GM11168 (cell line): ENCODE results near the gene TIGD1.

Experiments
- in situ Hi-C: fragments of 300-500 bp; cut with MboI; formaldehyde crosslinking; loops from one replicate; pipeline ENCODE4 v1.12.0; 2022; ENCODE audit warnings: low sequenced_read_pairs; ENCODE audit not compliant: unreplicated experiment

Gene TIGD1

DNA sequence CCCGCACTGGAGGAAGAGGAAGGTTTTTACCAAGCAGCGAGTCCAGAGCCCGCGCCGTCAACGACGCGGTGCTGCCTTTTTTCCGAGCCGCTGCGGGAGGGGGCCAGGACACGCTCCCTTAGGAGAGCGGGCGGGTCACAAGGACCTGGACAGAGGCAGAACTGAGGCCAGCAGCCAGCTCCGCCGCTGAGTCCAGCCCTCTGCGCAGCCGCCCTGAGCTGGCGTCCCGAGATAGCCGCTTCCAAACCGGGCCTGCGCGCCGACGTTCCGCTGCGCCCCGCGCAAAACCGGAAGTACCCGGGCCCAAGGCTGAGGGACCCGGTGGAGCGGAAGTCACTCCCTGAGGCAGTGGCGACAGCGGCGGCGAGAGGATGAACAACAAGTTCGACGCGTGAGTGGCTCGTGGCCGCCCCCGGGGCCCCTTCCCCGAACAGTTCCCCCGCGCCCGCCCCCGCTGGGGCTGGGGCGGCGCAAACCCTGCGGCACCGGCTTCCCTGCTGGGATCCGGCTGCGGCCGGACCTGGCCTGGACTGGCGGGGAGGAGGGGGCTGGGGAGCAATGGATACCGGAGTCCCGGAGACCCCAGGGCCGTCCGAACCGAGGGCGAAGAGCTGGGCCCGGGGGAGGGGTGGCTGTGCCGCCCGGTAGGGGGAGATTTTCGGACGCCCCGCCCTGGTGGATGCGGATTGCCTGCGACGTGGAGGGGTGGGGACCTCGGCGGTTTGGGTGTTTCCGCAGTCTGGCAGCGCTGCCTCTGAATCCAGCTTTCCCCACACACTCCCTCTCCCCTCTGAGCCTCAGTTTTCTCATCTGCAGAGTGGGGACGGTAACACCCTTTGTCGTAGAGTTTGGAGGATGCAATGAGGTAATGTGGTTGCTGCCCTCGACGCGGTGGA, at the start of gene TIGD1, which contains the start of gene EIF4E2:
Gene TIGD1, minus strand, starts transcription at position 204 of the 896 bp plus-strand sequence. CDS start 675 bp downstream, outside the sequence.
Gene EIF4E2, plus strand, starts transcription at position 336 of the 896 bp plus-strand sequence. Its CDS starts 36 bp downstream, at position 372.
- in situ Hi-C loops: no loop called here

DNA sequence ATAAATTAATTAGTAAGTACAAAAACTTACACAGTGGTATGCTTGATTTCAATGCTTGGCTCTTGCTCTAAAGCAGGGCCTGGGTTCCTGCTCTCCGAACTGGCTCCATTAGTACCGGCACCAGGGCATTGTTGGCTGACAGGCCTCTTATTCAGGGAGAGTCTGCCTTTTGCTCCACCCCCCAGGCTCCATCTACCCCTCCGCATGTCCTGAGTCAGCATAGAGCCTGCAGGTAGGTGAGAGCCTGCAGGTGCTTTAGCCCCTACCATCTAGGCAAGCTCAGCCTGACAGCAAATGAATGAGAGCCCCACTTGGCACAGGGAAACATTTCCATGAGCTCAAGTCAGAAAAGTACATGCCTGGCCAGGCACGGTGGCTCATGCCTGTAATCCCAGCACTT, 47.9 kb upstream of the TIGD1 start:
- in situ Hi-C loops: no loop called here

DNA sequence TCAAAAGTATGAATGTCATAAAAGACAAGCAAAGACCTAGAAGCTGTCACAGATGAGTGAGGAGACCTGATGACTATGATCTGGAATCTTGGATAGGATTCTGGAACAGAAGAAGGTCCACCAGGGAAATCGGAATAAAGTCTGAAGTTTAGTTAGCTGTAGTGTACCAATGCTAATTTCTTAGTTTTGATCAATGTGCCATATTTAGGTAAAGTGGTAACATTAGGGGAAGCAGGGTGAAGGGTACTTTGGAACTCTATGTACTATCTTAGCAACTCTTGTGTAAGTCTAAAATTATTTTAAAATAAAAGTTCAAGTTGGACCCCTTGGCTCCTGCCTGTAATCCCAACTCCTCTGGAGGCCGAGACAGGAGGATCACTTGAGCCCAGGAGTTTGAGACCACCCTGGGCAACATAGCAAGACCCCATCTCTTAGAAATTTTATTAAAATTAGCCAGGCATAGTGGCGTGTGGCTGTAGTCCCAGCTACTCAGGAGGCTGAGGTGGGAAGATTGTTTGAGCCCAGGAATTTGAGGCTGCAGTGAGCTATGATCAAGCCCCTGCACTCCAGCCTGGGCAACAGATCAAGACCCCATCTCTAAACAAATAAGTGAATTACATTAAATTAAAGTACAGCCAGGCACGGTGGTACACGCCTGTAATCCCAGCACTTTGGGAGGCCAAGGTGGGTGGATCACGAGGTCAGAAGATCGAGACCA, 47.2 kb upstream of the TIGD1 start:
- in situ Hi-C loops: no loop called here

DNA sequence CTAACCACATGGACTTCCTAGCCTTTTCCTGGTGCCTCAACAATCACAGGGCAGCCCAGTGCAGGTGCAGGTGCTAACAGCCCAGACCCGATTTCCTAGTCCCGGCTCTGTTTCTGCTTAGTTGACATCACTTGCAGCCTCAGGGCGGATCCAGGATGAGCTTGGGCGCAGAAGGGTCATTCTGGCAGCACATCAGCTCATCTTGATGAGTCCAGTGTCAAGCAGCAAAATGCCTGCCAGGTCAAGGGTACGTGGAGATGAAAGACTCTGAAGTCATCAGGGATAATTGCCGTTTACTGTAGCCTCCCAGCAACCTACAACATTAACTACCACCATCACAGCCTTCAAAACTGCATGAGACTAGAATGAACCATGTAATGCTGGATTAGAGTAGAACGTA, 43.6 kb upstream of the TIGD1 start:
- in situ Hi-C loops: no loop called here

DNA sequence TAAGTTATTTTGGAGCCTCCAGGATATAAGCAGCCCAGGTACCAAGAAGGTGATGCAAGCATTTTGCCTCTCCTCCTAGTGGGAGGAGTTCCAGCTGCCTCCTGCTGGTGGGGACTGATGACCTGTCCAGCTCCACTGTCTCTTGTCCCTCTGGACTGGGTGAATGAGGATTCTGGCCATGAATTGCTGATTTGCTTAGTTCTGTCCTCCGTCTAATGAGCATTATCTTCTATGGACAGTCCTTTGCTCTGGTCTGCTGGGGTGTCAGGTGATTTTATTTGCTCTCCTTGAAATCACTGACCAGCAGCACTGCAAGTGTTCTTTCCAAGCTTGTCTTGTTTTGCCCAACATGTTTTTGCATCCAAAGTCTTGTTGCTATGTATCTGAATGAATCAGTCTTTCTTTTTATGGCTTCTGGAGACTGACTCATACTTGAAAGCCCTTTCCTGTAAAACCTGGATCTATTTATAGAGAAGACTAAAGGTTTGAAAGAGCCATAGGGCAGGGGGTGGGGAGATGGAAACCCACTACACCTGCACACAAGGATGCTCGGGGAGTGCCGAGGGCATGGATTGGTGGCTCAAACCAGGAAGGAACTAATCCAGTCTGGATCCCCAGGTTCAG, 42.5 kb upstream of the TIGD1 start:
- in situ Hi-C loops: no loop called here

DNA sequence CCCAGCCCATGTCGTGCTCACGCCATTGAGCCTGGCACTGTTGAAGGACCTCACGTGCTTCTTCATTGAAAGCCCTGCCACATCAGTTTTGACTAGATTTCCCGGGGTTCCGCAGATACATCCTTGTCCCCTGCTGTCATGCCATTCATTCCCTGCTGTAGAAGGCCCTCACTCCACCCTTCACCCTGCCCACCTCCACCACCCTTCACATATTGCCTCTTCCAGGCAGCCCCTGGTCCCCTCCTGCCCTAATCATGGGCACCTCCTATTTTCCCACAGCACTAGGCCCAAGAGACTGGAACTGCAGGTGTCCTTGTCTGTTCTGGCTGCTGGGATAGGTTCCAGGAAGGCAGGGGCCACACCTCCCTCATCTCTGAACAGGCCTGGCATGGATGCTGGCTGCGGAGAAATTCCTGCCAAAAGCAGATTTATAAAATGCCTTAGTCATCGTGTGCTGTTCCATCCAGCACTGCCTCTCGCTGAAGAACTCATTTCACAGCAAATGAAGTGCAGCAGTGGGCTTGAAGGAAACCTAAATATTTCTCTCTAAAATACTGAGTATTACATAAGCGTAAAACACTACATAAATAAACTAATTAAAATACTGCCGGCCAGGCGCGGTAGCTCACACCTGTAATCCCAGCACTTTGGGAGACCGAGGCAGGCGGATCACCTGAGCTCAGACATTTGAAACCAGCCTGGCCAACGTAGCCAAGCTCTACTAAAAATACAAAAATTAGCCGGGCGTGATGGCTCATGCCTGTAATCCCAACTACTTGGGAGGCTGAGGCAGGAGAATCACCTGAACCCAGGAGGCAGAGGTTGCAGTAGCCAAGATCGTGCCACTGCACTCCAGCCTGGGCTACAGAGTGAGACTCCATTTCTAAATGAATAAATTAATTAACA, 38.6 kb upstream of the TIGD1 start:
- in situ Hi-C loops: no loop called here

DNA sequence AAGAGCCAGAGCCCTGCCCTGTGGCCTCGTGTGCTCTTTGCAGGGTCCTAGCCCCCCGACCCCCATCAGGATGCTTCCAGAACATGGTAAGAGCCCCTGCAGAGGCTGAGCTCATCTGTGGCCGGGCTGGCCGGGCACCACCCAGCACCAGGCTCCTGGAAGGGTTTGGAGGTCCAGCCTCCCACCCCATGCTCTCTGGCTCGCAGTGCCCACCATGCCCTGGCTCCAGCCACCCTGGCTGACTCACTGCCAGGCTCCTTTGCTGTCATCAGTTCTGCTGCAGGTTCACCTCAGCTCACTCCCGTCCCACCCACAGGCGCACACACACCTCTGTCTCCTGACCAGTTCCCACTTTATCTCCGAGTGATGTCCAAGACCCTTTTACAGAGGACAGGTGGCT, 37.7 kb upstream of the TIGD1 start:
- in situ Hi-C loops: no loop called here

DNA sequence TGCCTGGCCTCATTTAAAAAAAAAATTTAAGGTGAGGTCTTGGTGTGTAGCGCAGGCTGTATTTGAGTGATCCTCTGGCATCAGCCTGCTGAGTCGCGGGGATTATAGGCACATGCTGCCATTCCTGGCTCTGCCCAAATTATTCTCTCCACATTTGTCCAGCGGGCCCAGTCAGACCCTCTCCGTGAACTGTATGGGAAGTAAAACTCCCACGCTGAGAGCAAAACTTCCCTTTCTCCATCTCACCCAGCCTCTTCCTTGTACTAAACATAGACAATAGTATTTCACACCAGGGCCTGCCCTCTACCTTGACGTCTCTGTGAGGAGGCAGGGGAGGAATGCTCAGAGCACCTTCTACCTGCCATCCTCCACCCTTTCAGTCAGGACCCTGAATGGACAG, 37.2 kb upstream of the TIGD1 start:
- in situ Hi-C loops: no loop called here

DNA sequence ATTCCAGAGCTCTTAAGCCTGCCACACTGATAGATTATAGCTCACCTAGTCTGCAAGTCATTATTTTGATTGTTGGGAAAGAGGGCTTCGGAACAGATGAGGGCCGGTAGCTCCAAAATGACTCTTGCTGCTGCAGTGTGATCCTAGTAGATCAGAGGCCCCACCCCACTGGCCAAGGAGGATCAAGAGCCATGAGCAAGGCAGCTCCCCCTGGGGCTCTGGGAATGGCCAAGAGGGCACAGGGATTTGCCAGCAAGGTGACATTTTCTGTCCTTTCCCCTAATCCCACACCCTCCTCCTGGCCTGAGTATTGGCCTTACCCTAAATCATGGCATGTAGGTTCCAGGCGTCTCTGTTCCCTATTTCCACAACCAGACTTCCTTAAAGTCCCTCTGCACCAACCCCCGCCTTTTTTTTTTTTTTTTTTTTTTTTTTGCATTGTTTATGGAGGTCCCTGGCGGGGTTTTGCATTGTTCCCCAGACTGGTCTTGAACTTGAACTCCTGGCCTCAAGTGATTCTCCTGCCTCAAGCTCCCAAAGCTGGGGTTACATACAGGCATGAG, 36.7 kb upstream of the TIGD1 start:
- in situ Hi-C loops: no loop called here

DNA sequence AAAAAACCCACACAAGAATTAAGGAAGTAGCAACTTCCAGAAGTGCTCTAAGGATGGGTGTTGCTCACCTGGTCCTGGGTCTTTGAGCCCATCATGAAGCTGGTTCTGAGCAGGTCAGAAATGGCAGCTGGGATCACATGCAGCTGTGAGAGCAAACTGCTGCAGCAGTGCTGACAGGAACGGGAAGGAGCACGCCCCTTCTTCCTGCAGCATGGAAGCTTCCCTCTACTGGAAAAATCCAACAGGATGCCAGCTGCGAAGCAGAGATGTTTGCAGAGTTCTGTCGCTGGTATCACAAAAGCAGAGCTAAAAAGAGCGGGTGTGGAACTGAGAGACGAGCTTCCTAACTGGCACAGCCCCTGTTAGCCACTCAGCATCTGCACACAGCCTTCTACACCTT, 33.9 kb upstream of the TIGD1 start:
- in situ Hi-C loops: no loop called here

DNA sequence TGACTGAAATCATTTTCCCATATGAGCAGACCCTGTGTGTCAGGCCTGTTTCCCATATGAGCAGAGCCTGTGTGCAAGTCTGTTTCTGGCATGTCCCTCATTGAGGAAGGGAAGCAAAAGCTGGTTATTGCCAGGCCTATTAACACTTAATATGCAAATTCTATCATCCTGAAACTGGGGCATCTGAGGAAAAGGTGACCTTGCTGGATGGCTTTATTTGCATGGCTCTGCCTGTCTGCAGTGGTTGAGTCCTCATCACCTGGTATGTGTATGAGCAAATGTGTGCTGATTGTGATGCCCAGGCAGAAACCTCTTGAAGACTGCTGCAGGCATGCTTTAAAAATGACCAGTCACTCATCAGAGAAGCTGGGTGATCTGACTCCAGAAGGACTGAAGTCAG, 31.4 kb upstream of the TIGD1 start:
- in situ Hi-C loops: no loop called here

DNA sequence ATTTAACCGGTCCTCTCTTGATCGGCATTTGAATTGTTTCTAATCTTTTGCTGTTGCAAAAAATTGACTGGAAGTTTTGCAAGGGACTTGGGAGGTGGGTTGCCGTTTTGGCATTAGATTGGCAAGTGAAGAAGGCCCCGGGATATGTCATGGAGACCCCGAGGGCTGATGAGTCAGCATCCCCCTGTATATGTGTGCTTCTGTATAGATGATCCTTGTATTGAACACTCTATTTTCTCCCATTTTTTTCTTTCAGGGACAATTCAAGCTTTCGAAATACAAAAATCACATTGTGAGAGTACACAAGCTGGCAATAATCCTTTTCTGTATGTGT, 30.3 kb upstream of the TIGD1 start:
- in situ Hi-C loops: no loop called here

DNA sequence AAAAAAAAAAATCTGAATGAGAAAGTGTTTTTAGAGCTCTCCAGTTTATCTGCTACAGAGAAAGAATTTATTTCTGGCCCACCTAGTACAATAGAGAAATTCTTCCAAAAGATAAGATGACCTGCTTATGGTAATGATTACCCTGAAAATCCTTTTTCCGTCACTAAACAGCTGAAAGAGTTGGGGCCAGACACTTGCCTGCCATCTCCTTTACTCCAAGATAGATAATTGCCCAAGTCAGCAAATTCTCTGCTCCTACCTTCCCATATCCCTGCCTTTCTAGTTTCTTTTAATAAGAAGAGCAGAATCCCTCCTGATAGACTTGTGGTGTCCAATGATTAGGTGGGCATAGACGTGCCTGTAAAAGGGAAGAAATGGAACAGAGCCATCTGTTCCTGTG, 28.3 kb upstream of the TIGD1 start:
- in situ Hi-C loops: no loop called here

DNA sequence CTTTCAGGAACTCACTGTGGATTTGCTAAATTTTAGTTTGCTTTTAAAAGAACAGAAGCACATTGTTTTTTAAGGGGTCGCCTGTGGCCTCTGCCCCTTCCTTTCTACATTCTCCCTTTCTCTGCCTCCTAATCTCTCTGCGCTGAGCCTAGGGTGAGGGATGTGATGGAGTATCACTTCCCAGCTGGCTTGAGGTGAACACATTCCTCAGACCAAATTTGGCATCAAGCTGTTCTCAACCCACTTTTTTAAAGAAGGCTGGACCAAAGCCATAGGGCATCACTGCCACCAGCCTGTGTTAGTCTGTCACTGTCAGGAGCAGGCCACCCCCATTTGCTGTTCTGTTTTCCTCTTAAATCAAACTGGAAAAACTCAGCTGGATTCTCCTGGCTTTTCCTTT, 27.5 kb upstream of the TIGD1 start:
- in situ Hi-C loops: no loop called here

DNA sequence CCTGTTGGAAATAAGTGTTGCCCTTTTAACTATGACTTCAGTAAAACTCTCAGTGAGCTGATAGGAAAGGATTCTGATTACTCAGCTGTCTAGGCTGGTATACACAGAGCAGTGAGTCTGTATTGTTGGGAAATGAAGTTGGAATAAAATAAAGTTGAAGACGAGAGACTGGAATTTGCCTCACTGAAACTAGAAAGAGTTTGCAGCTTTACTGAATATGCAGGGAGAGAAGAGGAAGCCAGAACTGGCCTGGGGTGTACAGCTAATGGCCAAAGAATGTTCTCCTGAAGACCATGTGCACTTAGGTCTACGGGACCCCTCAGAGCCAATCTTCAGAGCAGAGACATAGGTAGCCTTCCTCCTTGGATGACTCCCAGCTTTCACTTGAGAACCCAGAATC, 26.6 kb upstream of the TIGD1 start:
- in situ Hi-C loops: no loop called here

DNA sequence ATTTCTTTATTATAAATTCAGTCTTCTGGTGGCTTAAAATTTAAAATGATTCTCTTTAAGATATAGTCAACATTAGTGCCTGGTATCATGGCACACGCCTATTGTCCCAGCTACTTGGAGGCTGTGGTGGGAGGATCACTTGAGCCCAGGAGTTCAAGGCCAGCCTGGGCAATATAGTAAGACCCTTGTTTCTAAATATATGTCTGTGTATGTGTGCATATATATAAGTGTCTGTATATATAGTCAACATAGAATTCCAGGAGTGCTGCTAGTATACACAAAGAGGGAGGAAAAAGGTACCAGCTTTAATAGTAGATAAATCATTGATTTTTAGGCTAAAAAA, 25.0 kb upstream of the TIGD1 start:
- in situ Hi-C loops: no loop called here

DNA sequence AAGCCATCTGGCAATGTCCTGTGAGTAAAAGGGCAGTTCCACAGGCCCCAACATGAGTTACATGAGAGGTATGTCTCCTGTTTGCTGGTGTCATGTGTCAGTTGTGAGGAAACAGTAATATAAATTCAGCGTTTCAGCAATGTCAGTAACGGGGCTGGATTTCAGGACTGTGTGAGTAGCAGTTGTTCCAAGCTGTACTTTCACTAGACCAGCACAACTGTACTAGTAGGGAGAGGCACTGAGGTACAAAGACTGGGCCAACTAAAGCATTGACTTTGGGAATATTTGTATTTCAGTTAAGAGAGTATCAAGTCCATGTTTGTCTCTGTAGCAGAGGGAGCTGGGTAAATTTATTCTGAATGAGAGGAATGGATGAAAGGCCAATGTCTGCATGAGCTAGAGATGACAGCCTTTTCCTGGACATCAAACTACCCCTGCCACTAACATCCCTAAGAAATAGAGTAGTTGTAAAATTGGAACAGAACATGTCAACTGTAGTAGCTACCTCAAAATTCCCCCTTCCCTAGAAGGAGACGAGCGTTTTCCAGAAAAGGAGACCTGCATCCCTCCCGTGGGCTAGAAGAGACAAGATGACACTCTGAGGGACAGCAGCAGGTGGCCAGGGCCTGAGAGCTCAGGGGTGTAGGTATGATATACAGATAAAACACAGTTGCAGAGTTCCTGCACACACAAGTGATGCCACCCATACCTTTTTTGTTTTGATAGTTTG, 24.5 kb upstream of the TIGD1 start:
- in situ Hi-C loops: no loop called here

DNA sequence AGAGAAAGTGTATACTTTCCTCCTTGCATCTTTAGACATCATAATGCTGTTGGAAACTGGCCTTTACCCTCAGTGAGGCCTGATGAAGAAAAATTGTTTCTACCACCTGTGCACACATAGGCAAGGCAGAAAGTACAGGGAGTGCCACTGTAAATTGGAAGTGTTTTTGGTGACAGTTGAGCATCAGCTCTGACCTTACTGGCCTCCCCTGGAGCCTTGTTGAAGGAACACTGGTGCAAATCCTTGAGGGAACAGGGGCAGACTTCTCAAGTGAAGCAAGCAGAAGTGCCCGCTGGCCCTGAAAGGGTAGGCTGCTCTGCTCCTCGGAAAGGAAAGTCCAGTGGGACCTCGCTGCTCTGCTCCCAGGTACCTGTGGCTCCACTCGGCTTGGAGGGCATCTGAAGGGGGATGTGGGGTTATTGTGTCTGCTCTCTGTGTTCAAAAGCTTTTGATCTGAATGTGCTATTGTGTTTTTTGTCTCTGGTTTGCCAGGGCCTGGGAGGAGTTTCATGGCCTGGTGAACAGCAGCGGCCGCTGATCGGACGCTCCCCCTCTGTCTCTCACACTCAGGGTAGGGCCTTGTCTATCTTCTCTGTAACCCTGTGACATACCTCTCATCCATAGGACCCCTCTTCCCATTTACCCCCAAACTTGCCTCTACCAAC, 23.5 kb upstream of the TIGD1 start:
- in situ Hi-C loops: no loop called here

DNA sequence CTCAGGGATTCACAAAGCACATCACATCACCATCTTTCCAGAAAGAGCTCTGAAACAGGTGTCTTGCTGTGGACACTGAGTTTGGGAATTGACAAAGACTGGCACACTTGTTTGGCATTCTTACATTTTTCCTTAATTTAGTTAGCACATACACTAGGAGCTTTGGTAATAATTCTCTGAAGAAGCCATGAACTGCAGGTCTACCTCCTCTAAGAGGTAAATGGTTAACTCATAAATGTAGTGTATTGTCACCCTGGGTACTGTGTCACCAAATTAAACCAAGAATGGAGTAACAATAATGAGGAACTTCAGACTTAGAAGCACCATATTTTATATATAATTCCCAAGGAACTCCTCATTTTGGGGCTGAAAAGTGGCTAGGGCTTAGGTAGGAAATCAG, 22.7 kb upstream of the TIGD1 start:
- in situ Hi-C loops: no loop called here
